Measurements from ENCODE around the gene DPY19L3.

Gene DPY19L3

DNA sequence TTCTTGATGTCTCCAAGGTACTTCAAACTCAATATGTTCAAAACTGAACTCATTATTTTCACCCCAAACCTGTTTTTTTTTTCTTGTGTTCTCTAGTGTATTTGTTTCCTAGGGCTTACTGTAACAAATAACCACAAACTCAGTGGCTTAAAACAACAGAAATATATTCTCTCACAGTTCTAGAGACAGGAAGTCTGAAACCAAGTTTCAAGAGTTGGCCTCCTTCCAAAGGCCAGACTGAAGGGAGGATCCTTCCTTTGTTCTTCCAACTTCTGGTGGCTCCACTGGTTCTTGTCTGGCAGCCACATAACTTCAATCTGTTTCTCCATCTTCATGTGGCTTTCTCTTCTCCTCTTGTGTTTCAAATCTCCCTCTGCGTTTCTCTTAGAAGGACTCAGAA is 113.5 kb downstream of the DPY19L3 start:
- DNase-seq (ENCODE audit: low read depth) = no peak

DNA sequence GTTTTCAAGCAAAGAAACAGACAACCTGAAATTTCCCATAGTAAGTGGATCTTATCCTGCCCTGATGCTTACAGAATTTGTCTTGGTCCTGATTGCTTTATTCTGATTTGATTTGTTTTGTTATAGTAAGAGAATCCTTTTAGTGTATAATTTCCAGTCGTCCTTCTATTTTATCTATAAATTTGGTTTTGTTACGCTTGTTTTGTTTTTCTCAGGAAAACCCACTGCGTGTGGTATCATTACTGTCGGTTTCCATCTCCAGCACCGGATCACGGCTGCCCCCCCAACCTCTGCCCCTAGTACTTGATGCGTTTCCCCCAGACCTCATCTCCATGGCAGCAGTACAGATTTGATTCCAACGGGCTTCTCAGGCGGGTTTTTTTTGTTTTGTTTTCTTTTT is 117.4 kb downstream of the DPY19L3 start:
- no peak for DNase-seq (ENCODE audit: low read depth)

DNA sequence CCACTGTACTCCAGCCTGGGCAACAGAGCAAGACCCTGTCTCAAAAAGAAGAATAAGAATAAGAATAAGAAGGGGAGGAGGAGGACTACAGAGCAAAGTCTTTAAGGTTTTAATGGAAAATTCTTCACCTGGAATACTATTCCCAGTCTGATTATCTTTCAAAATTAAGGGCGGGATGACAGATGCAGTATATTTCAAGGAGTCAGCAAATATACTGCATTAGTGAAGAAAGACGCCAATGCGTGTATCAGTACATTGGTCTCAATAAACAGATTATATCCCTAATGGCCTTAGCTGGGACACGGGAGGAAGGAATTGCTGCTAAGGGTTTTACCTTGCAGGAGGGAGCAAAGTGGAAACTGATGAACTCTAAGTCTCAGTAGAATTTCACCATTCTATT is 121.3 kb downstream of the DPY19L3 start:
- DNase-seq (ENCODE audit: low read depth) = no peak

DNA sequence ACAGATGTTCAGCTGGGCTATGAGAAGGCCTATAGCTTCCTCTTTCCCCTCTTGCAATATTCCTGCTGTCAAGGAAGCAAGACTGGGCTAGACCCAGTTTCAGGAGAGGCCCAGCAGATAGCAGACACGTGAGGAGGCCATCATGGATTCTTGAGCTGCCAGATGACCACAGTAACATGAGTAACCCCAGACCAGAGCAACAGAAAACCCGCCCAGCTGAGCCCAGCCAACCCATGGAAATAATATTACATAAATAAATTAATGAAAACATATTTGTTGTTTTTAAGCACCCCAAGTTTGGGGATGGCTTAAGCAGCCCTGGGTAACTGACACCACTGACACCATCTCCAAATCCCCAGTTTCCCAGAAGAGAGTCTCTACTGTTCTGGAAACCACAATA is 125.2 kb downstream of the DPY19L3 start:
- no peak for DNase-seq (ENCODE audit: low read depth)

DNA sequence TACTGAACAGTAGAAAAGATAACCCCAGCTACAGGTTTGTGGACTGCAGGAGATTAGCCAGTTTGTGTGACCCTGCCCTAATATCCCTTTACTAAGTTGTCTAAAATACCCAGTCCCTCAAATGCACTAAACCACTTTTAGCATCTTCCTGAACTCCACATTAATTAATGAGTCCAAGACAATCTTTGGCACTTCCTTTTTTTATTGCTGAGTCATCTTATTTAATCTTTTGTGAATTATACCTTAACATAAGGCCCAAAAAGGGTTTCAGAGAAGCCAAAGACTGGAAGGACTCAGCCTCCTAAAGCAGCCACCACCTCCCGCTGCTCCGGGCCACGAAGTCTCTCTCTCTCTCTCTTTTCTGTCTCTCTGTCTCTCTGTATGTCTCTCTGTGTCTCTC is 126.7 kb downstream of the DPY19L3 start:
- DNase-seq (ENCODE audit: low read depth) = no peak
